ENCODE results near the gene JARID2. TPM values are rescaled to one million over a fixed set of nuclear protein-coding genes. Genes with fewer than 3 reads are reported as not detected.

JARID2 gene
- total RNA-seq, 4 donors from 2014 or later = 10.8 to 31.6 (median 14.3) TPM

DNA sequence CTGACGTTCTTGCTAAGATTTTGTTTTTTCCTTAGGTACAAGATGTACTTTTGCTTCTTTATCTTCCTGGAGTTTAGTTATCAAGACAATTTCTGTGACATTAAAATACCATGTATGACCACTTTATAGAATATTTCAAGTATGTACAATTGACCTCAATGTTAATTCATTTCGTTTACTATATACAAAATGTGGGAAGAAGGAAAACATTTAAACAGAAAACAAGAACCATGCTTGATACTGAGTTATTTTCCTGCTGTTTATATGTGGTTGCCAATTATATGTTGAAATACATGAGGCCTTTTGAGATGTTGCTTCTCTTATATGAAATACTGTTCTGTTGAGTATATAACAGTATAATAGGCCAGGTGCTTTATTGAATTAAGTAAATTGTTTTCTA, 184.3 kb downstream of the JARID2 start:
- no peak for DNase-seq (ENCODE audit: low spot score)
- no peak for ATAC-seq (ENCODE audit: low FRiP score)
- no peak for TF ChIP-seq CTCF (IDR thresholded peaks at IDR 0.05)

DNA sequence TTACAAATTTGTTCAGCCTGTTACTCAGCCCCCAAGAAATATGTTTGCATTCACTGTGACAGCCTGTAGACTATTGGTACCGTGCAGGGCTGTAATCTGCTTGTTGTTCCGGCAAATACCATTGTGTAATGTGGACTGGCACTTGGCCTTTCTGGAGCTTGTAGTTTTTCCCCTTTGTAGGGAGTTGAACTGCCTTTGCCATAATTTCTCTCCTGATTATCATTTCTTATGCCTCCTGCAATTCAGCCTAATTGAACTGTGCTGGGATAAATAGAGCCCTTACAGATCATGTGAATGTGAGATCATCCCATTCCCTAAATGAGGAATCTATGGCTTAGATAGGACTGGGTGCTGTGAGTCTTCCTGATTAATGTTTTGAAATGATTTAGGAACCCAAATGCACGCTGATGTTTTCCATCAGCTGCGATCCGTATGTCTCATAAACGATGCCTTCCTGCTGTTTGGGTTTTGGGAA, 185.1 kb downstream of the JARID2 start:
- no peak for TF ChIP-seq CTCF (IDR thresholded peaks at IDR 0.05)
- DNase-seq (ENCODE audit: low spot score) (no peak), ATAC-seq (ENCODE audit: low FRiP score) (no peak)

DNA sequence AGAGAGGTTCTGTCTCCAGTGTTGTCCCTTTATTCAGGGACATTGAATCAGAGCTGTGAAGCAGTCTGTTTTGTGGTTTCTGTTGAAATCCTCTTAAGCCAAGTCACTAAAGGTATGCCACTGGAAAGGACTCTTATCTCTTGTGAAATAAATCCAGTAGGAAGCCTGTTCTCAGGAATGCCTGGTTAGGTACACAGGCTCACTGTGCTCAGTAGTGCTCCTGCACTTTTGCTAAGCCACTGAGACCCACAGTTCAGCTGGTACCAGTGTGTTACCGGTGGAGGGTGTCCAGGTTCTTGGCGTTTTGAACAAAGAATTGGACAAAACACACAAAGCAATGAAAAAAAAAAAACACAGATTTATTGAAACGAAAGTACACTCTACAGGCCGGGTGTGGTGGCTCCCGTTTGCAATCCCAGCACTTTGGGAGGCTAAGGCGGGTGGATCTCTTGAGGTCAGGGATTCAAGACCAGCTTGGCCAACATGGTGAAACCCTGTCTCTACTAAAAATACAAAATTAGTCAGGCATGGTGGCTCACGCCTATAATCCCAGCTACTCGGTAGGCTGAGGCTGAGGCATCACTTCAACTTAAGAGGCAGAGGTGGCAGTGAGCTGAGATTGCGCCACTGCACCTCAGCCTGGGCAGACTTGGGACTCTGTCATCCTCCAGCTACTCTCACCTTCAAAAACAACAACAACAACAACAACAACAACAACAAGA, 186.1 kb downstream of the JARID2 start:
- no peak for TF ChIP-seq CTCF (IDR thresholded peaks at IDR 0.05)
- ATAC-seq (ENCODE audit: low FRiP score) (no peak), DNase-seq (ENCODE audit: low spot score) (no peak)

GRCh38 chr6:15433511-15433861, 187.6 kb downstream of the JARID2 start:
- no peak for TF ChIP-seq CTCF (IDR thresholded peaks at IDR 0.05)
- DNase-seq (ENCODE audit: low spot score) (no peak), ATAC-seq (ENCODE audit: low FRiP score) (no peak)

DNA sequence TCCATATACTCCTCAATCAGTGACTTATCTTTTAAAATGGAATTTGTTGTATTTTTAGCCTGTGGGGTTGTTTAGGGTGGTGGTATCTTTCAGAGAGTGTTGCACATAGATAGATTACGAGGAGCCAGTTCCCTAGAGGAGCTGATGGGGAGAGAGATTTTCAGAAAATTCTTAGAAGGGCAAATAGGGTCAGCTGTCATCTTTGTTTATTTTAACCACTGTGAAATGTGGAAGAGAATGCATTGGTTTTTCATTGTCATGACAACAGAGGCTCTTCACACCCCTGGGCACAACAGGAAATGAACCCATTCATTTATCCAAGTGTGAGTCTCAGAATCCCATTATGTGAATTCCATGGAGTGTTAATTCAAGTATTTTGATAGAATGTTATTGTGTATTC, 188.4 kb downstream of the JARID2 start:
- ATAC-seq (ENCODE audit: low FRiP score) = no peak
- no peak for TF ChIP-seq CTCF (IDR thresholded peaks at IDR 0.05)
- no peak for DNase-seq (ENCODE audit: low spot score)

GRCh38 chr6:15434823-15435380, 189.0 kb downstream of the JARID2 start:
- ATAC-seq (ENCODE audit: low FRiP score) = no peak
- no peak for DNase-seq (ENCODE audit: low spot score)
- TF ChIP-seq CTCF (IDR thresholded peaks at IDR 0.05) = no peak

DNA sequence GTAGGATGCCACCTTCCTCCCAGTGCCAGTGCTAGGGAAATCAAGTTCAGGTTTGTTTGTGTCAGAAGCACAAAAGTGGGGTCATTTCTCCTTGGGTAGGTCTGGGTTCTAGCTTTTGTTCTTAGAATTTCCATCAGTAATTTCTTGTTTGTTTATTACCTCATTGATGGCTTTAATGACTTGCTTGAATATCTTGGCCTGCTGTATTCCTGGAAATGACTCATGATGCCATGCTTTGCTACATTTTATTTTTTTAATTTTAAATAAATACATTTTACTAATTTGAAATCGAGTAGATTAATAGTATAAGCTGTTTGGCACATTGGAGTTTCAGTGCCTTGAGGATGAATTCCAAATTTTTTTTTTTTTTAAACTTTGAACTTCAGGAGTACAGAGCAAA, 189.6 kb downstream of the JARID2 start:
- ATAC-seq (ENCODE audit: low FRiP score) (no peak), DNase-seq (ENCODE audit: low spot score) (no peak)
- TF ChIP-seq CTCF (IDR thresholded peaks at IDR 0.05) = no peak
